Measurements from ENCODE around the gene KLF7.

KLF7 gene

GRCh38 chr2:207167099-207167923 is 1.6 kb upstream of the KLF7 start:
- H3K27ac ChIP-seq, result peak overlapping the region; percentile 96
- TF ChIP-seq, protein P1, sequence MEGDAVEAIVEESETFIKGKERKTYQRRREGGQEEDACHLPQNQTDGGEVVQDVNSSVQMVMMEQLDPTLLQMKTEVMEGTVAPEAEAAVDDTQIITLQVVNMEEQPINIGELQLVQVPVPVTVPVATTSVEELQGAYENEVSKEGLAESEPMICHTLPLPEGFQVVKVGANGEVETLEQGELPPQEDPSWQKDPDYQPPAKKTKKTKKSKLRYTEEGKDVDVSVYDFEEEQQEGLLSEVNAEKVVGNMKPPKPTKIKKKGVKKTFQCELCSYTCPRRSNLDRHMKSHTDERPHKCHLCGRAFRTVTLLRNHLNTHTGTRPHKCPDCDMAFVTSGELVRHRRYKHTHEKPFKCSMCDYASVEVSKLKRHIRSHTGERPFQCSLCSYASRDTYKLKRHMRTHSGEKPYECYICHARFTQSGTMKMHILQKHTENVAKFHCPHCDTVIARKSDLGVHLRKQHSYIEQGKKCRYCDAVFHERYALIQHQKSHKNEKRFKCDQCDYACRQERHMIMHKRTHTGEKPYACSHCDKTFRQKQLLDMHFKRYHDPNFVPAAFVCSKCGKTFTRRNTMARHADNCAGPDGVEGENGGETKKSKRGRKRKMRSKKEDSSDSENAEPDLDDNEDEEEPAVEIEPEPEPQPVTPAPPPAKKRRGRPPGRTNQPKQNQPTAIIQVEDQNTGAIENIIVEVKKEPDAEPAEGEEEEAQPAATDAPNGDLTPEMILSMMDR (IDR thresholded peaks at IDR 0.05), result no peak
- TF ChIP-seq ZFX (IDR thresholded peaks at IDR 0.05; ENCODE audit: borderline replicate concordance), result no peak

- TF ChIP-seq, protein P1 (IDR thresholded peaks at IDR 0.05), result peak; percentile 30
- TF ChIP-seq ZFX (IDR thresholded peaks at IDR 0.05; ENCODE audit: borderline replicate concordance), result no peak
- H3K27ac ChIP-seq, result peak overlapping the region; percentile 96
Observed at GRCh38 chr2:207166349-207167098, 776 bp upstream of the KLF7 start.

GRCh38 chr2:207166039-207166348 is 246 bp upstream of the KLF7 start:
- TF ChIP-seq ZFX (IDR thresholded peaks at IDR 0.05; ENCODE audit: borderline replicate concordance), result no peak
- TF ChIP-seq, protein P1 (IDR thresholded peaks at IDR 0.05), result no peak
- H3K27ac ChIP-seq, result peak overlapping the region; percentile 96

GRCh38 chr2:207164006-207164831 is 1.5 kb downstream of the KLF7 start:
- TF ChIP-seq, protein P1 (IDR thresholded peaks at IDR 0.05), result no peak
- TF ChIP-seq ZFX (IDR thresholded peaks at IDR 0.05; ENCODE audit: borderline replicate concordance), result no peak
- H3K27ac ChIP-seq, result peak overlapping the region; percentile 96

- TF ChIP-seq ZFX (IDR thresholded peaks at IDR 0.05; ENCODE audit: borderline replicate concordance), result no peak
- TF ChIP-seq, protein P1 (IDR thresholded peaks at IDR 0.05), result no peak
- H3K27ac ChIP-seq, result peak overlapping the region; percentile 96
Observed at GRCh38 chr2:207163756-207164005, 2.1 kb downstream of the KLF7 start.

GRCh38 chr2:207163053-207163755 is 2.5 kb downstream of the KLF7 start:
- peak overlapping the region; percentile 96 for H3K27ac ChIP-seq
- TF ChIP-seq ZFX (IDR thresholded peaks at IDR 0.05; ENCODE audit: borderline replicate concordance), result no peak
- TF ChIP-seq, protein P1 (IDR thresholded peaks at IDR 0.05), result no peak

All from 22Rv1 (cell line).